Inferior parietal cortex (tissue), 1 donor: ENCODE results near the gene IRX5.

Experiments
- DNase-seq: peaks from one replicate; pipeline ENCODE4 v3.0.0-alpha.2; 2016; ENCODE audit errors: extremely low spot score

Gene IRX5

DNA sequence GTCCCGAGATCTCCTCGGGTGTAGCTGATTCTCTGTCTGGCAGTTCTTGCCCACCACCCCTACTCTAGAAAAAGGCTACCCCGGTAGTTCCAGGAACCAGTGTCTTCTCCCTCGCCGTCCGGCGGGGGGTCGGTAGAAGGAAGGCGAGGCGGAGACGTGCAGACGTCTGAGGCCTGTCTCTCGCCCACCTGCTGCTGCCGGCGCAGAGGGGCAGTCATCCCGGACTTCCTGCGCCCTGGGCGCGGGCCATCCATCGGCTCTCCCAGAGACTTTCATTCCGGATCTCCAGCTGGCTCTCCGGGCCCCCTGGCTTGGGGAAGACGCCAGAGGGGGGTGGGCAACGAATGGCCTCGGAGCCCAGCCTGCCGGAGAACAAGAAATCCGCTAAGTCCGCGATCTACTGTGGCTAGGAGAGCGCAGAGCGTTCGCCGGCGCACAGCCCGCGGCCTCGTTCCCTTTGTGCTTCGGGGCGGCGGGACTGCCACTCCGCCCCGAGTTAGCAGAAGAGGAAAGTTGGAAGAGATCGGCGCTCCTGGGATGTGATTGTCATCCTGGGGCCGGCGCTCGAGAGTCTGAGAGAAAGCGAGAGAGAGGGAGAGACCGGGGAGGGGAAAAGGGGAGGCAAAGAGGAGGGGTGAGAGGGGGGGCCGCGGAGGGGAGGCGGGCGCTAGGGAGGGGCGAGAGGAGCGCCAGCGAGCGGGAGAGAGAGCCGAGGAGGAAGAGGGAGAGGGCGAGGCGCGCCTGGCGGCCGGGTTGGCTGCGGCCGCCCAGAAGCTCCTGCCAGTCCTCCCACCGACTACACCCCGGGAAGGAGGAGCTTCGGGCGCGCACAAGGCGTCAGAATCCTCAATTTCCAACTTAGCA, at the start of gene IRX5:
Gene IRX5, plus strand, starts transcription at position 861 of the 864 bp plus-strand sequence. CDS start 334 bp downstream, outside the sequence.
- peak; percentile 55 for DNase-seq

- no peak for DNase-seq
Measured at GRCh38 chr16:54882556-54882955, 48.1 kb upstream of the IRX5 start.

GRCh38 chr16:54883358-54883757, 47.3 kb upstream of the IRX5 start:
- no peak for DNase-seq

DNA sequence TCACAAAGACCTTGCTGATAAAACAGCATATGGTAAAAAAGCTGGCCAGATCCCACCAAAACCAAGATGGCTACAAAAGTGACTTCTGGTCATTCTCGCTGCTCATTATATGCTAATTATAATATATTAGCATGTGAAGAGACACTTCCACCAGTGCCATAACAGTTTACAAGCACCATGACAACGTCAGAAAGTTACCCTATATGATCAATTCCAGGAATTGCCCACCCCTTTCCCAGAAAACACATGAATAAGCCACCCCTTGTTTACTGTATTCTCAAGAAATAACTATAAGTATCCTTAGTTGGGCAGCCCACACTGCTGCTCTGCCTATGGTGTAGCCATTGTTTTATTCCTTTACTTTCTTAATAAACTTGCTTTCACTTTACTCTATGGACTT, 44.6 kb upstream of the IRX5 start:
- DNase-seq: no peak

DNA sequence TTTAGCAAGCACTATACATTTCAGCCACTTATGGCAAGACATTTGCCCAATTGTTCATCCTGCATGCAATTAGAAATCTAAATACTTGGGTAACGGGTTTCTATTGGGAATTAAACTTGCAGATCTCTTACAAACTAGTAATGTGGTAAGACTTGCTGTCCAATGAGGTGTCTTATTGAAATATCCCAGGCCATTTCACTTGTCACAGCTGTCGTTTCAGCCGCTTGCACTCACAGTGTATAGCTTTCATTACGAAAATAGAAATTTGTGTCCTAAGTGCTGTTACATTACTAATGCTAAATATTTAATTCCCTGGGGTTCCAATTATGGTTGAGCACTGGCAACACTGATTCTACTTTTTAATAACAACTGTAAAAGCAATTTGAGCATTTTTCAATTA, 40.3 kb upstream of the IRX5 start:
- no peak for DNase-seq

DNA sequence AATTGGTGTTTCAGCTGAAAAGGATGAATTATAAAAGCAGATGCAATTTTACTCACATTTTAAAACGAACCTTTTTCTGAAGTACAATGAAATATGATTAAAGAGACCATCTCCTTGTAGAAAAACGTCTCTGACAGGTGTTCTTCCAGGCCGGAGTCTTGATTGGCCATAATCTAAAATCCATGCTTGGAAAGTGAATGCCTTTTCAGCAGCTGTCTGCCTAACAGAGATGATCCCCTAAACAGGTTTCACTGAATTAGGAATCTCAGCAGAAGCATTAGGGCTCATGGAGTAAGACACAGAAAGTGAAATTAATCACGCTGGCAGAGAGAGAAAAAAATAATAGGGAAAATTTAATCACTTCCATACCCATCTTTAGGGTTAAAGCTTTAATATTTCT, 39.3 kb upstream of the IRX5 start:
- no peak for DNase-seq

DNA sequence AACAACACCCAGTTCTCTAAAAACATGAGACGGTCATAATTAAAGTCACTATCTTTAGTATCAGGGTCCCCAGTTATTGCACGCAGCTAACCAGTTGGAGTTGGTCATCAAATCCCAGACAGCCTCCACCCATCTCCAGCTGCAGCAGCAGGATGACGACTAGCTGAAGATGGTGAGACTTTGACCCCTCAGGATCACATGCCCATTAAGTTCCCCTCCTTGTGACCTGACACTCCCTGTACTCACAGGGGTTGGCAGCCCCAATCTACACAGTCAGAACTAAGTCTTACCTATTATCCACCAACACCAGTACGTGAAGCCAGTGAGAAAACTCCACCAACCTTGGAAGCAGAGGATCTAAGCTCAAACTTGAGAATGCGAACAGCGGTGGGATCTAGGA, 37.7 kb upstream of the IRX5 start:
- DNase-seq: no peak

DNA sequence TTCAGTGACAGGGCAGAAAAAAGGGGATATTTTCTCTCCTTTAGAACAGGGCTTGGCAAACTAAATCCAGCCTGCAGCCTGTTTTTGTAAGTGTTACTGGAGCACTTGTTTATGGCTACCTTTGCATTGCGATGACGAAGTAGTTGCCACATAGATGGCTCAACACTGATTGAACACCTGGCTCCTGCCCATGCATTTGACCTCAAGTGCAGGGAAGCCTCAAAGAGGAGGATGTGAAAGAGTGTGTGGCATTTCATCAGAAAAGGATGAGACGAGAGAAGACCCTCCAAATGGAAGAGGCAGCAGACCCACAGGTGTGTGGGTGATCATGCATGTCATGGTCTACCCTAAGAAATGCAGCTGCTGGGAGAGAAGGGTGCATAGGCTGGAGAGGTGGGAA, 32.7 kb upstream of the IRX5 start:
- no peak for DNase-seq

- no peak for DNase-seq
Measured at GRCh38 chr16:54901606-54902005, 29.1 kb upstream of the IRX5 start.

GRCh38 chr16:54903047-54903446, 27.6 kb upstream of the IRX5 start:
- DNase-seq: no peak

DNA sequence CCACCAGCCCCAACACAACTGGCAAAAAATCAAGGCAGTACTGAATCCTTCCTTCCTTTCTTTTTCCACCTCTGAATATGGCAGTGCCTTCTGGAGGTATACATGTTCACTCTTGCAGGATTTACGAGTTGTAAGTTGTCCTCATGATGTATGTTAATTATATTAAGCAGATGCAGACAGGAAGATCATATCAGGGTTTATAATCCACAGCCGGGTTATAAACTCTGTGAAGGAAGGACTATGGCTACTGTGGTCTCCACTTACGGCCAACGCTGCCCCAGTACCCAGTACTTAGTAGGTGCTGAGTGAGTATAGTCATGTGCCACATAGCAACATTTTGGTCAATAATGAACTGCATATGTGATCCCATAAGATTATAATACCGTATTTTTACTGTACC, 19.6 kb upstream of the IRX5 start:
- DNase-seq: no peak

- DNase-seq: no peak
Measured at GRCh38 chr16:54912720-54913119, 17.9 kb upstream of the IRX5 start.

GRCh38 chr16:54921206-54921824, 9.3 kb upstream of the IRX5 start:
- DNase-seq: no peak

DNA sequence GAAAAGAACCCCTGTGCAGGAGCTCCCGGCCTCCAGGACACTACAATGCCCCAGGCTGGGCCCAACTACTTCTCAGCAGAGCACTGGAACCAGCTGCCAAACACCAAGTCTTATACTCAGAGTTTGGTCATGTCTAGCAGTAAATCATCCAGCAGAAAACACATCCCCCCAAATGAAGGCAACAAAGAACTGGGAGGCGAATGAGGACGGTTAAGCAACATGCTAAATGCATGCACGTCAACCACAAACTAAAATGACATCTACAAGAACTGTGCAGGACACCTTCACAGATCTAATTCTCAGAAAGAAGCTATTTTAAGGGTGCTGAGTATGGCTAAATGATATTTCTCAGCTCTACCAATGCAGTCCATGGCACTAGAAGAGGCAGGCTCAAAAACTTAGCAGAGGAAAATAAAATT, 7.6 kb upstream of the IRX5 start:
- no peak for DNase-seq

DNA sequence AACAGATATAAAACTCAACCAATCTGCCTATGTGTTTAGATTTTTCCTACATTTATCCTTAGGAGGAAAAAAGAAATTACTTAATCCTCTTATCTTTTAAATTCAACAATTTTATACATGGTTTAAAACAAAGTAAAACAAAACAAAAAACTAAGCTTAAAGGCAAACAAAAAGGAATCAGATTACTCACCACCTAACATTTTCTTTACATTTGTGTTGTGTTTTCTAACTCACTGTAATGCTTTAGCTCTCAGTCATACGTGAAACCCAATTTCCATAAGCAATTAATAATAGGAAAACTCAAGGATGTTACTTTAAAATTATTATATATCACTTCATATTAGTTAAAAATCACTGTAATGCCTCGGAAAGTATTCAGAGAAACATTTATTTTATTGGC, 6.7 kb upstream of the IRX5 start:
- DNase-seq: no peak

DNA sequence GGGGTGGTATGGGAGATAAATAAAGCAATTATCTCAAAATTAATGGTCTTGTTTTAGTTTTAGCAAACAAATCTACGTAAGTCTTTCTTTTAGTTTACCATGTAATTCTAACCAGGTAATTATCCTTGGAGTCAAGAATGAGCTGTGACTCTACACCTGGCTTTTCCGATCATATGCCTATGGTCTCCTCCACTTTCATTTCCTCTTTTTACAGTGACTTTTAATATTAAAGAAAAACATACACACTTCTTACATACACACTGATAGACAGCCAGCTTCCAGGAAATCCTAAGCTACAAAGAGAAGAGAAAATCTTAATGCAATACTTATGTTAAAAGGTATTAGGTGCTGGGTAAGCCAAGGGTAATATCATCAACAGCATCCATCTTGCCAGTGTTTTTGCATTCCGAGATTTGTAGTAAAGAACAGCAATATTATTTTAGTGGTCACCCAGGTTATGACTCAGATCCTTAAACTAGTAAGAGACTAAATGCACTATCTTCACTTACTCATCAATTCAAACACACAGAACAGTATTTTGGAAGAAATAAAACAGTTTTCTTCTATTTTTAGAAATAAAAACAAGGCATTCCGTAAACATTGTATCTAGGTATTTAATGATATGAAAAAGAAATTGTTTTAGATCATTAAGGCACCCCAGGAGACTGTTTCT, 4.4 kb upstream of the IRX5 start:
- DNase-seq: no peak

GRCh38 chr16:54927125-54928015, 3.3 kb upstream of the IRX5 start:
- no peak for DNase-seq

GRCh38 chr16:54928016-54928356, 2.7 kb upstream of the IRX5 start:
- DNase-seq: no peak

- no peak for DNase-seq
Measured at GRCh38 chr16:54928411-54929089, 2.1 kb upstream of the IRX5 start.

DNA sequence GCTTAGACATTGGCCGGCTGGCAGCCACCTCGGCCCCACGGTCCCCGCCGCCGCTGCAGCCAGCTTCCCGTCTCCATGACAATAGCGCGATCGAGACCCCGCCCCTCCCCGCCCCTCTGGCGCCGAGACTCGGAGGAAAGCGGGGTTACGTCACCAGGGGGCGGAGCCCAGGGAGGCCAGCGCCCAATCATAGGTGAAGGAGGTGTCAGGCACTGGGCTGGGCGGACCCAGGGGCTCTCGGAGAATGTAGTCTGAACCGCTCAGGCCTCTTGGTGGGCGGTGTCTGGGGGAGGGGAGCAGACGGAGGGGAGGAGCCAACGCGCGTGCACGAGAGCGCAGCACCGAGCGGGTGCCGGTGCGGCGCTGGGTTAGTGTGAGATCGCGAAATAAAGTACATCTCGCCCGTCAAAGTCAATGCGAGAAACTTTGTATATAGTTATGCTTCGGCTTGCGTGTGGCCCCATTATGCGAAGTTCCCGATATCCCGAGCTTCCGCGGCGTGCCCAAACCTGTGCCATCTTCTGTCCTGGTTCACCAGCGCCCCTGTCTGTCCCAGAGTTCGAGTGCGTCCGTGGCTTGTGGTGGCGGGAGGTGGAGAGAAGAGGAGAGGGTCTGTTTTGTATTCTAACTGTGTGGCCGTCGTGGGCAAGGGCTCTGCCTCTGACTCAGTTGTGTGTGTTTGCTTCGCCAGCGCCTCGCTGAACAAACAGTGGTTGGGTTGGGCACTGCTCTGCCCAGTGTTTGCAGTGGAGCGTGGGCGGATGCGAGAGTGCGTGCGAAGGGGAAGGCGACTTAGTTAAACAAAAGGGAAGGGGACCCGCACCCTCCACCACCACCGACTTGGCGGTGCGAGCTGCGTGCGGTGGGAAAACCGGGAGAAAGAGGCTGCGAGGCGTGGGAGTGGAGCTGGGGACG, 1.3 kb upstream of the IRX5 start:
- peak; percentile 92 for DNase-seq

DNA sequence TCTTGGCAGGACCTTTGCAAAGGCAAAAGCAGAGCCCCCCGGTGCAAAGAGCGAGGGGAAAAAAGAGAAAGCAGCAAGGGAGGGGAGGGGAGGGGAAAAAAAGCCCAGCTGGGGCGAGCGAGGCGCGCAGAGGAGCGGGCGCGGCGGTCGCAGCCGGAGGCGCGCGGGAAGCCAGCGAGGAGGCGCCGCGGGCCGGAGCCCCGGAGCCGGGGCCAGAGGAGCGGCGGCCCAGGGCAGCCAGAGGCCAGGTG, 129 bp downstream of the IRX5 start:
- no peak for DNase-seq
